Measurements from ENCODE around the gene MAPT. TPM values are rescaled to one million over a fixed set of nuclear protein-coding genes. Genes with fewer than 3 reads are reported as not detected.

MAPT gene
- total RNA-seq, 1 experiment from 2014 or later = 37.5 TPM

- H3K9ac ChIP-seq (ENCODE audit: low read length) = no peak overlapping the region
- H3K4me3 ChIP-seq (replicated peaks in 1 of 2; ENCODE audit: low read depth in 1 of 2, low read length in 2 of 2) = no peak overlapping the region
- intact Hi-C loops (cut with micrococcal nuclease) = no loop called here
- BruUV-seq (replicated peaks) = no TSS peak
- TF ChIP-seq SIN3A (IDR thresholded peaks at IDR 0.05; ENCODE audit: low read depth) (no peak), EZH2phosphoT487 (IDR thresholded peaks at IDR 0.05; ENCODE audit: borderline replicate concordance) (no peak), ZBTB33 (IDR thresholded peaks at IDR 0.05; ENCODE audit: extremely low read depth, insufficient replicate concordance, low read length) (no peak), REST (IDR thresholded peaks at IDR 0.05; ENCODE audit: low read depth) (no peak), CEBPB (IDR thresholded peaks at IDR 0.05; ENCODE audit: low read depth) (no peak), ATF3 (IDR thresholded peaks at IDR 0.05) (no peak), MAX (IDR thresholded peaks at IDR 0.05) (no peak), ZFX (IDR thresholded peaks at IDR 0.05) (no peak), ZNF274 (IDR thresholded peaks at IDR 0.05; ENCODE audit: low read depth, low read length) (no peak), SRF (IDR thresholded peaks at IDR 0.05; ENCODE audit: low read depth) (no peak), POLR2AphosphoS5 (IDR thresholded peaks at IDR 0.05; ENCODE audit: low read depth, low read length) (no peak), EZH2 (IDR thresholded peaks at IDR 0.05) (no peak), CTCF (IDR thresholded peaks at IDR 0.05 in 2 of 3, conservative IDR thresholded peaks at IDR 0.05 in 1 of 3; ENCODE audit: borderline replicate concordance in 1 of 3, insufficient read depth in 1 of 3, low read depth in 2 of 3, low read length in 2 of 3) (no peak), TCF7L2 (IDR thresholded peaks at IDR 0.05; ENCODE audit: borderline replicate concordance, extremely low read depth, insufficient read depth, insufficient read length) (no peak), EGR1 (IDR thresholded peaks at IDR 0.05; ENCODE audit: low read depth) (no peak), CBX3 (IDR thresholded peaks at IDR 0.05; ENCODE audit: low read depth) (no peak)
- no peaks in the 10 kb centered on the region for H3K36me3 ChIP-seq (ENCODE audit: control insufficient read depth in 1 of 2, insufficient read depth in 2 of 2, low read length in 2 of 2)
- CTCF ChIA-PET = interaction anchor here (3.0 kb wide), 1 partner anchor 10 kb away, joined by 17 read pairs; no protein-coding TSS in a partner anchor
- DNase-seq (ENCODE audit: low read depth, low spot score) (no peak), ATAC-seq (no peak)
- no peaks in the 10 kb centered on the region for H3K9me2 ChIP-seq (ENCODE audit: insufficient read depth)
- H3K9me3 ChIP-seq (ENCODE audit: control insufficient read depth in 1 of 2, insufficient read depth in 1 of 2, low read depth in 1 of 2, low read length in 2 of 2) = no peaks in the 10 kb centered on the region
- no peaks in the 10 kb centered on the region for H3K27me3 ChIP-seq (ENCODE audit: insufficient read depth, low read length)
- POLR2A ChIA-PET = no interaction called here
- RAD21 ChIA-PET (ENCODE audit: low non-redundant PET in 1 of 2, low total read pairs in 2 of 2, uncharacterized antibody in 2 of 2, unreplicated experiment in 2 of 2) = no interaction called here
- no peaks in the 10 kb centered on the region for H4K20me1 ChIP-seq (ENCODE audit: insufficient read depth)
- no peak overlapping the region for H2AFZ ChIP-seq (ENCODE audit: low read depth, low read length, poor library complexity, severe bottlenecking)
- no peak overlapping the region for H3K4me2 ChIP-seq (ENCODE audit: low read length)
- H3K27ac ChIP-seq (ENCODE audit: low read depth, low read length) = no peak overlapping the region
- H3K4me1 ChIP-seq (ENCODE audit: control insufficient read depth in 1 of 2, insufficient read depth in 2 of 2, low read length in 2 of 2) = no peaks in the 10 kb centered on the region
- no peaks in the 10 kb centered on the region for H3K79me2 ChIP-seq (ENCODE audit: insufficient read depth, low read length)
Measured at GRCh38 chr17:45939395-45939794, 45.0 kb downstream of the MAPT start.

Data from HCT116 (cell line).